HepG2 (cell line): Measurements from ENCODE around the gene RRAD.

Source experiments
- ELF3 ChIP-seq: IDR thresholded peaks from 2 replicates; pipeline ENCODE4 v1.6.1; 2016; ENCODE audit warnings: missing genetic modification reagents, missing compliant biosample characterization
- EP300 ChIP-seq, 3 experiments: sonication (generic) in 1 of 3; formaldehyde crosslinking in 1 of 3; IDR thresholded peaks; 2 replicates each; pipeline versions ENCODE4 v1.5.1 to v1.6.1; 2011 to 2020; ENCODE audit warnings: low read depth in 2 of 3, low read length in 2 of 3, borderline replicate concordance in 1 of 3, improper control_type of control experiment in 1 of 3, mild to moderate bottlenecking in 1 of 3, missing genetic modification reagents in 1 of 3, moderate library complexity in 1 of 3
- GTF2F1 ChIP-seq: fragments of 150-350 bp; IDR thresholded peaks from 2 replicates; pipeline ENCODE4 v1.6.1; 2014; ENCODE audit warnings: low read length
- MAX ChIP-seq: IDR thresholded peaks from 2 replicates; pipeline ENCODE4 v1.6.1; 2012; ENCODE audit warnings: inconsistent platforms
- RAD21 ChIP-seq: fragments of 450-650 bp; formaldehyde crosslinking; IDR thresholded peaks from 2 replicates; pipeline ENCODE4 v1.5.0; 2020; ENCODE audit warnings: mild to moderate bottlenecking
- RBM39 ChIP-seq: fragments of 200-400 bp; formaldehyde crosslinking; IDR thresholded peaks from one replicate; pipeline ENCODE4 v1.6.1; 2018; ENCODE audit warnings: antibody characterized with exemption, mild to moderate bottlenecking, low read depth, low read length; ENCODE audit not compliant: poor library complexity, severe bottlenecking
- REPIN1 ChIP-seq: sonication (generic); formaldehyde crosslinking; IDR thresholded peaks from 2 replicates; pipeline ENCODE4 v1.8.0; 2022; ENCODE audit warnings: missing genetic modification reagents, low read depth, mild to moderate bottlenecking, borderline replicate concordance
- SMAD3 ChIP-seq: sonication (generic); formaldehyde crosslinking; IDR thresholded peaks from 2 replicates; pipeline ENCODE4 v1.4.0; 2020; ENCODE audit warnings: missing genetic modification reagents
- ZHX1 ChIP-seq: sonication (generic); formaldehyde crosslinking; IDR thresholded peaks from 2 replicates; pipeline ENCODE4 v1.8.1; 2022; ENCODE audit warnings: low read depth, mild to moderate bottlenecking, missing genetic modification reagents
- ZNF205 ChIP-seq: IDR thresholded peaks from 2 replicates; pipeline ENCODE4 v1.6.1; 2018; ENCODE audit warnings: missing biosample characterization, missing genetic modification reagents
- ZNF713 ChIP-seq: sonication (generic); formaldehyde crosslinking; IDR thresholded peaks from 2 replicates; pipeline ENCODE4 v1.4.0; 2020; ENCODE audit warnings: mild to moderate bottlenecking, missing genetic modification reagents
- ZSCAN21 ChIP-seq: sonication (generic); formaldehyde crosslinking; IDR thresholded peaks from 2 replicates; pipeline ENCODE4 v1.8.0; 2022; ENCODE audit warnings: mild to moderate bottlenecking, missing genetic modification reagents, moderate library complexity, borderline replicate concordance

GRCh38 chr16:66942981-66943380 lies 17.6 kb upstream of the RRAD start:
- no peak for TF ChIP-seq SMAD3 (CRISPR knock-in tag)
- TF ChIP-seq REPIN1 (CRISPR knock-in tag), result no peak
- no peak for TF ChIP-seq ZSCAN21
- TF ChIP-seq ZNF713 (CRISPR knock-in tag), result no peak
- TF ChIP-seq MAX, result no peak
- TF ChIP-seq GTF2F1, result no peak
- no peak for TF ChIP-seq RBM39
- TF ChIP-seq EP300 (IDR thresholded peaks at IDR 0.05; ENCODE audit: low read depth in 2 of 2, low read length in 2 of 2), result no peak
- TF ChIP-seq EP300 (CRISPR knock-in tag; IDR thresholded peaks at IDR 0.05; ENCODE audit: borderline replicate concordance), result no peak
- no peak for TF ChIP-seq ZHX1 (CRISPR knock-in tag)
- TF ChIP-seq RAD21 (CRISPR knock-in tag), result no peak
- TF ChIP-seq ZNF205 (CRISPR knock-in tag), result no peak
- TF ChIP-seq ELF3 (CRISPR knock-in tag), result no peak
